T-helper 17 cell (primary cell): ENCODE measurements around the gene MDFIC. TPM values are rescaled to one million over a fixed set of nuclear protein-coding genes. Genes with fewer than 3 reads are reported as not detected.

Source experiments
- ATAC-seq: fragments of 150-1000 bp; cut with Tn5 transposase; 2 replicates; pipeline ENCODE4 v1.10.0; 2021; ENCODE audit warnings: mild to moderate bottlenecking, moderate library complexity
- DNase-seq, 3 donors: peaks; one replicate each; pipeline versions ENCODE4 v3.0.0 to v3.0.0-alpha.2; 2020 to 2021
- H3K9me3 ChIP-seq: one replicate; pipeline ENCODE4 v1.7.0; 2013; ENCODE audit warnings: low read length, mild to moderate bottlenecking; ENCODE audit not compliant: control insufficient read depth, poor library complexity, severe bottlenecking
- H3K27ac Mint-ChIP-seq: one replicate; pipeline ENCODE4 v1.8.0; 2022; ENCODE audit warnings: mild to moderate bottlenecking, moderate library complexity, mixed read lengths
- H3K27me3 Mint-ChIP-seq: one replicate; pipeline ENCODE4 v1.8.0; 2022; ENCODE audit warnings: mixed read lengths
- H3K36me3 Mint-ChIP-seq: one replicate; pipeline ENCODE4 v1.8.0; 2022; ENCODE audit warnings: low read depth, mixed read lengths
- H3K4me1 Mint-ChIP-seq: one replicate; pipeline ENCODE4 v1.8.0; 2022; ENCODE audit warnings: mild to moderate bottlenecking, mixed read lengths
- H3K4me3 Mint-ChIP-seq: one replicate; pipeline ENCODE4 v1.8.0; 2022; ENCODE audit warnings: mild to moderate bottlenecking, moderate library complexity, mixed read lengths
- total RNA-seq, 4 donors: library from RNA in 2 of 4; stranded (reverse) in 2 of 4; gene quantifications; one replicate each; pipeline ENCODE4 v1.2.3 and lab custom pipeline; 2022 to 2026

MDFIC gene
- total RNA-seq, 2 donors from 2014 or later, result 90.2 to 109 TPM

GRCh38 chr7:114970732-114971131, 48.8 kb downstream of the MDFIC start:
- peaks cover 60% of the 10 kb centered on the region for H3K4me1 Mint-ChIP-seq

GRCh38 chr7:114972567-114972966, 50.7 kb downstream of the MDFIC start:
- ATAC-seq, result no peak
- no peak for DNase-seq
- H3K4me1 Mint-ChIP-seq, result peaks cover 54% of the 10 kb centered on the region
- no peaks in the 10 kb centered on the region for H3K27me3 Mint-ChIP-seq
- no peak overlapping the region for H3K4me3 Mint-ChIP-seq
- no peaks in the 10 kb centered on the region for H3K36me3 Mint-ChIP-seq
- H3K27ac Mint-ChIP-seq, result peak overlapping the region; percentile 86
- H3K9me3 ChIP-seq, result no peaks in the 10 kb centered on the region

More at GRCh38 chr7:114970732-114971131, 48.8 kb downstream of the MDFIC start:
- ATAC-seq (peak; percentile 21), DNase-seq (no peak)
- Mint-ChIP-seq H3K27ac (peak overlapping the region; percentile 86), H3K4me3 (peak overlapping the region; percentile 68), H3K36me3 (no peaks in the 10 kb centered on the region), H3K27me3 (no peaks in the 10 kb centered on the region)
- H3K9me3 ChIP-seq, result no peaks in the 10 kb centered on the region

GRCh38 chr7:114973147-114973546, 51.3 kb downstream of the MDFIC start:
- peak overlapping the region; percentile 86 for H3K27ac Mint-ChIP-seq
- no peak overlapping the region for H3K4me3 Mint-ChIP-seq
- no peak for DNase-seq
- H3K27me3 Mint-ChIP-seq, result no peaks in the 10 kb centered on the region
- H3K9me3 ChIP-seq, result no peaks in the 10 kb centered on the region
- ATAC-seq, result no peak
- peaks cover 56% of the 10 kb centered on the region for H3K4me1 Mint-ChIP-seq
- H3K36me3 Mint-ChIP-seq, result no peaks in the 10 kb centered on the region

- Mint-ChIP-seq H3K36me3 (peaks cover 2% of the 10 kb centered on the region), H3K27ac (no peak overlapping the region), H3K4me1 (peaks cover 59% of the 10 kb centered on the region), H3K4me3 (peak overlapping the region; percentile 25), H3K27me3 (no peaks in the 10 kb centered on the region)
- DNase-seq (no peak), ATAC-seq (no peak)
- H3K9me3 ChIP-seq, result no peaks in the 10 kb centered on the region
Measured at GRCh38 chr7:114975401-114975800, 53.5 kb downstream of the MDFIC start.

GRCh38 chr7:114976666-114977065, 54.8 kb downstream of the MDFIC start:
- H3K9me3 ChIP-seq, result no peaks in the 10 kb centered on the region
- Mint-ChIP-seq H3K27ac (no peak overlapping the region), H3K27me3 (no peaks in the 10 kb centered on the region), H3K4me1 (peaks cover 59% of the 10 kb centered on the region), H3K4me3 (no peak overlapping the region), H3K36me3 (peaks cover 2% of the 10 kb centered on the region)
- ATAC-seq, result no peak
- no peak for DNase-seq

- H3K9me3 ChIP-seq, result no peaks in the 10 kb centered on the region
- peaks cover 54% of the 10 kb centered on the region for H3K4me1 Mint-ChIP-seq
- H3K27me3 Mint-ChIP-seq, result no peaks in the 10 kb centered on the region
- no peak overlapping the region for H3K27ac Mint-ChIP-seq
- ATAC-seq, result no peak
- H3K4me3 Mint-ChIP-seq, result no peak overlapping the region
- DNase-seq, result no peak
- H3K36me3 Mint-ChIP-seq, result peaks cover 5% of the 10 kb centered on the region
Measured at GRCh38 chr7:114977277-114977676, 55.4 kb downstream of the MDFIC start.

- ATAC-seq, result no peak
- DNase-seq, result no peak
- H3K27ac Mint-ChIP-seq, result peak overlapping the region; percentile 86
- no peak overlapping the region for H3K4me3 Mint-ChIP-seq
- H3K27me3 Mint-ChIP-seq, result no peaks in the 10 kb centered on the region
- no peaks in the 10 kb centered on the region for H3K9me3 ChIP-seq
- peaks cover 5% of the 10 kb centered on the region for H3K36me3 Mint-ChIP-seq
- peaks cover 43% of the 10 kb centered on the region for H3K4me1 Mint-ChIP-seq
Measured at GRCh38 chr7:114979388-114979787, 57.5 kb downstream of the MDFIC start.

GRCh38 chr7:114979803-114980507, 58.1 kb downstream of the MDFIC start:
- H3K4me1 Mint-ChIP-seq, result peaks cover 38% of the 10 kb centered on the region
- peak overlapping the region; percentile 86 for H3K27ac Mint-ChIP-seq

GRCh38 chr7:114981323-114981722, 59.4 kb downstream of the MDFIC start:
- Mint-ChIP-seq H3K36me3 (peaks cover 5% of the 10 kb centered on the region), H3K4me3 (peak overlapping the region; percentile 39), H3K27ac (peak overlapping the region; percentile 86), H3K4me1 (peaks cover 40% of the 10 kb centered on the region), H3K27me3 (no peaks in the 10 kb centered on the region)
- no peak for DNase-seq
- peak; percentile 45 for ATAC-seq
- no peaks in the 10 kb centered on the region for H3K9me3 ChIP-seq

More at GRCh38 chr7:114979803-114980507, 58.1 kb downstream of the MDFIC start:
- no peak for DNase-seq
- no peak for ATAC-seq
- Mint-ChIP-seq H3K4me3 (no peak overlapping the region), H3K27me3 (no peaks in the 10 kb centered on the region), H3K36me3 (peaks cover 5% of the 10 kb centered on the region)
- H3K9me3 ChIP-seq, result no peaks in the 10 kb centered on the region

GRCh38 chr7:114985116-114985715, 63.3 kb downstream of the MDFIC start:
- DNase-seq (no peak), ATAC-seq (no peak)
- H3K9me3 ChIP-seq, result peaks cover 2% of the 10 kb centered on the region
- Mint-ChIP-seq H3K36me3 (peaks cover 6% of the 10 kb centered on the region), H3K4me3 (no peak overlapping the region), H3K27ac (peak overlapping the region; percentile 48), H3K27me3 (no peaks in the 10 kb centered on the region), H3K4me1 (peaks cover 38% of the 10 kb centered on the region)

- no peak overlapping the region for H3K4me3 Mint-ChIP-seq
- peaks cover 2% of the 10 kb centered on the region for H3K9me3 ChIP-seq
- peaks cover 5% of the 10 kb centered on the region for H3K36me3 Mint-ChIP-seq
- no peaks in the 10 kb centered on the region for H3K27me3 Mint-ChIP-seq
- DNase-seq, result no peak
- H3K4me1 Mint-ChIP-seq, result peaks cover 27% of the 10 kb centered on the region
- no peak for ATAC-seq
- peak overlapping the region; percentile 48 for H3K27ac Mint-ChIP-seq
Measured at GRCh38 chr7:114986190-114987180, 64.6 kb downstream of the MDFIC start.

- ATAC-seq, result no peak
- Mint-ChIP-seq H3K27ac (no peak overlapping the region), H3K36me3 (peaks cover 3% of the 10 kb centered on the region), H3K4me3 (no peak overlapping the region), H3K4me1 (peaks cover 26% of the 10 kb centered on the region), H3K27me3 (no peaks in the 10 kb centered on the region)
- peaks cover 2% of the 10 kb centered on the region for H3K9me3 ChIP-seq
- DNase-seq, result no peak
Measured at GRCh38 chr7:114988026-114988425, 66.1 kb downstream of the MDFIC start.
